CD8-positive, alpha-beta memory T cell (primary cell): ENCODE results near the gene ACTRT3. TPM values are rescaled to one million over a fixed set of nuclear protein-coding genes. Genes with fewer than 3 reads are reported as not detected.

Source experiments
- CTCF ChIA-PET: fragments of 350-600 bp; sonication (Branson Sonifier 250); formaldehyde crosslinking; loops from one replicate; lab custom pipeline; 2021; ENCODE audit warnings: antibody characterized with exemption; lab: Charles Lee
- POLR2A ChIA-PET: fragments of 350-600 bp; sonication (Branson Sonifier 250); formaldehyde crosslinking; loops from one replicate; lab custom pipeline; 2021; ENCODE audit warnings: antibody characterized with exemption; lab: Charles Lee
- DNase-seq, 5 donors: peaks; one replicate each; pipeline versions ENCODE4 v3.0.0 to v3.0.0-alpha.2; 2020 to 2022; ENCODE audit warnings: mixed read lengths in 1 of 5
- H3K27ac ChIP-seq: one replicate; pipeline ENCODE4 v1.7.0; 2013; ENCODE audit warnings: low read depth, mild to moderate bottlenecking, low read length, moderate library complexity
- H3K27me3 ChIP-seq: 2 replicates; pipeline ENCODE4 v1.7.0; 2013; ENCODE audit warnings: low read length, mild to moderate bottlenecking; ENCODE audit not compliant: insufficient read depth, poor library complexity, severe bottlenecking
- H3K36me3 ChIP-seq: 2 replicates; pipeline ENCODE4 v1.7.0; 2013; ENCODE audit warnings: mild to moderate bottlenecking, low read length, moderate library complexity; ENCODE audit not compliant: insufficient read depth
- H3K4me1 ChIP-seq: 2 replicates; pipeline ENCODE4 v1.7.0; 2013; ENCODE audit warnings: mild to moderate bottlenecking, low read length, moderate library complexity; ENCODE audit not compliant: insufficient read depth
- H3K4me3 ChIP-seq: 2 replicates; pipeline ENCODE4 v1.7.0; 2013; ENCODE audit warnings: mild to moderate bottlenecking, low read length
- H3K9me3 ChIP-seq: 2 replicates; pipeline ENCODE4 v1.7.0; 2013; ENCODE audit warnings: mild to moderate bottlenecking, low read length
- H3K27ac Mint-ChIP-seq, 8 donors: one replicate each; pipeline ENCODE4 v1.8.0; 2020 to 2021; ENCODE audit warnings: mixed read lengths in 8 of 8, mild to moderate bottlenecking in 6 of 8, inconsistent platforms in 3 of 8, moderate library complexity in 3 of 8
- H3K27me3 Mint-ChIP-seq, 2 donors: one replicate each; pipeline ENCODE4 v1.8.0; 2020 to 2021; ENCODE audit warnings: mixed read lengths in 2 of 2, mild to moderate bottlenecking in 1 of 2, moderate library complexity in 1 of 2
- H3K36me3 Mint-ChIP-seq, 3 donors: one replicate each; pipeline ENCODE4 v1.8.0; 2020 to 2021; ENCODE audit warnings: mixed read lengths in 3 of 3, inconsistent platforms in 1 of 3, mild to moderate bottlenecking in 1 of 3
- H3K4me1 Mint-ChIP-seq, 3 donors: one replicate each; pipeline ENCODE4 v1.8.0; 2020 to 2021; ENCODE audit warnings: mixed read lengths in 3 of 3, inconsistent platforms in 1 of 3, mild to moderate bottlenecking in 1 of 3
- H3K4me3 Mint-ChIP-seq, 7 donors: one replicate each; pipeline ENCODE4 v1.8.0; 2020 to 2021; ENCODE audit warnings: mixed read lengths in 7 of 7, mild to moderate bottlenecking in 6 of 7, moderate library complexity in 4 of 7, inconsistent platforms in 2 of 7
- H3K9me3 Mint-ChIP-seq, 5 donors: one replicate each; pipeline ENCODE4 v1.8.0; 2020 to 2022; ENCODE audit warnings: mixed read lengths in 5 of 5, mild to moderate bottlenecking in 3 of 5, moderate library complexity in 2 of 5, inconsistent platforms in 1 of 5
- polyA plus RNA-seq: library from polyadenylated mRNA; unstranded; fragments of 300-500 nt; fragmentation: Illumina TruSeq; gene quantifications from one replicate; pipeline ENCODE4 v1.2.3, GENCODE V29; 2021
- total RNA-seq, 2 experiments: library from RNA; stranded (reverse); gene quantifications; one replicate each; pipeline ENCODE4 v1.2.3, GENCODE V29; 2021

The ACTRT3 gene
- total and polyA plus RNA-seq, 3 experiments from 2014 or later, result 0.20 to 2.6 (median 2.5) TPM

DNA sequence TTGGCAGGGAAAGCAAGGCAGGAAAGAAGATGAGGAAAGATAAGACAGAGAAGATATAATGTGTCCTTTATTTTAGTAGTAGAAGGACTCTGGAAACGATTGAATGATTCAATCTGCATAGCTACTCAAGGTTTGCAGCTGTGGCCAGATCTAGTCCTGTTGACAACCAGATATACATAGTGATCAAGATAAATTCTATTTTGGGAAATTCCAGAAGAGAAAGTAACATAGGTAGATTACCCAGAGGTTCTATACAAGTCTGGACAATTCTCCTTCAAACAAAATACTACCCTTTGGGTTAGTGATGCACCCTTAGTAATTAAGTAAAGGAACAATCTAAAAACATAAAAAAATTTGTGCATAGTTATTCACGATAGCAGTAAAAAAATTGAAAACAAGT lies 13.9 kb downstream of the ACTRT3 start:
- H3K9me3 Mint-ChIP-seq, result no peaks in the 10 kb centered on the region
- no peak overlapping the region for H3K4me3 ChIP-seq
- CTCF ChIA-PET, result no interaction called here
- H3K27me3 ChIP-seq, result no peaks in the 10 kb centered on the region
- POLR2A ChIA-PET, result no interaction called here
- no peaks in the 10 kb centered on the region for H3K36me3 Mint-ChIP-seq
- H3K36me3 ChIP-seq, result no peaks in the 10 kb centered on the region
- peaks cover 15% of the 10 kb centered on the region for H3K4me1 ChIP-seq
- peaks cover 12 to 15% (median 14%) of the 10 kb centered on the region in 3 donors for H3K4me1 Mint-ChIP-seq
- no peak for DNase-seq
- H3K27ac Mint-ChIP-seq, result no peak overlapping the region
- H3K4me3 Mint-ChIP-seq, result no peak overlapping the region
- no peaks in the 10 kb centered on the region for H3K9me3 ChIP-seq
- H3K27me3 Mint-ChIP-seq, result peaks cover 5 to 11% of the 10 kb centered on the region in 2 donors
- no peak overlapping the region for H3K27ac ChIP-seq

- ChIA-PET POLR2A (no interaction called here), CTCF (no interaction called here)
- H3K36me3 ChIP-seq, result no peaks in the 10 kb centered on the region
- Mint-ChIP-seq H3K27ac (no peak overlapping the region), H3K27me3 (peaks cover 6 to 16% of the 10 kb centered on the region in 2 donors), H3K4me1 (peaks cover 12 to 13% (median 13%) of the 10 kb centered on the region in 3 donors), H3K36me3 (no peaks in the 10 kb centered on the region), H3K4me3 (no peak overlapping the region), H3K9me3 (no peaks in the 10 kb centered on the region)
- no peaks in the 10 kb centered on the region for H3K9me3 ChIP-seq
- no peaks in the 10 kb centered on the region for H3K27me3 ChIP-seq
- DNase-seq, result no peak
- H3K27ac ChIP-seq, result no peak overlapping the region
- no peak overlapping the region for H3K4me3 ChIP-seq
- H3K4me1 ChIP-seq, result peaks cover 15% of the 10 kb centered on the region
Measured at GRCh38 chr3:169754711-169755110, 14.7 kb downstream of the ACTRT3 start.

DNA sequence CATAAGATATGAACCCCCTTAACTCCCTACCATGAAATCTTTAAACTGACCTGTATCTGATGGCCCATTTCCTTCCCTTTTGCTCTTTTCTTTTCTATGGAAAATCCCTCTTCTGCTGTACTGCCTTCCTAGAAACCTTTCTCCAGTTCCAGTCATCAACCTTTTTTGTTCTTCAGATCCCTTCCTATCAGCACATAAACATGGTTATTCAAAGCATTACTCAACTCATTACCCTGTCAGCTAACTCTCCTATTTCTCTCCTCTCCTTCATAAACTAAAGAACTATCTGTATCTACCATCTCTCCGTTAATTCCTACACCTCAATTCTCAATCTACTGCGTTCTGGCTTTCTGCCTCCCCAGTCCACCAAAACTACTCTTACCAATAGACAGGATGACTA lies 17.5 kb downstream of the ACTRT3 start:
- CTCF ChIA-PET, result interaction anchor here (2.3 kb wide), 1 partner anchor 11 kb away, joined by 7 read pairs; no protein-coding TSS in a partner anchor

GRCh38 chr3:169750665-169751064 lies 18.7 kb downstream of the ACTRT3 start:
- Histone ChIP-seq H3K4me3 (no peak overlapping the region), H3K27ac (no peak overlapping the region), H3K27me3 (no peaks in the 10 kb centered on the region), H3K36me3 (no peaks in the 10 kb centered on the region), H3K4me1 (no peaks in the 10 kb centered on the region), H3K9me3 (no peaks in the 10 kb centered on the region)
- H3K4me1 Mint-ChIP-seq, result no peaks in the 10 kb centered on the region
- no peak for DNase-seq
- CTCF ChIA-PET, result no interaction called here
- H3K27me3 Mint-ChIP-seq, result peaks cover 18 to 53% of the 10 kb centered on the region in 2 donors
- POLR2A ChIA-PET, result no interaction called here
- no peak overlapping the region for H3K4me3 Mint-ChIP-seq
- no peak overlapping the region for H3K27ac Mint-ChIP-seq
- no peaks in the 10 kb centered on the region for H3K9me3 Mint-ChIP-seq
- no peaks in the 10 kb centered on the region for H3K36me3 Mint-ChIP-seq

More for the DNA sequence above, 17.5 kb downstream of the ACTRT3 start:
- H3K9me3 ChIP-seq, result no peaks in the 10 kb centered on the region
- no peaks in the 10 kb centered on the region for H3K27me3 ChIP-seq
- H3K4me1 Mint-ChIP-seq, result no peaks in the 10 kb centered on the region
- no peaks in the 10 kb centered on the region for H3K4me1 ChIP-seq
- POLR2A ChIA-PET, result interaction anchor here (0.7 kb wide), 1 partner anchor 1085 kb away, joined by 3 read pairs; no protein-coding TSS in a partner anchor
- H3K36me3 Mint-ChIP-seq, result no peaks in the 10 kb centered on the region
- no peak overlapping the region for H3K4me3 Mint-ChIP-seq
- no peaks in the 10 kb centered on the region for H3K36me3 ChIP-seq
- DNase-seq, result no peak
- H3K27me3 Mint-ChIP-seq, result peaks cover 15 to 41% of the 10 kb centered on the region in 2 donors
- H3K4me3 ChIP-seq, result no peak overlapping the region
- H3K27ac Mint-ChIP-seq, result no peak overlapping the region
- no peak overlapping the region for H3K27ac ChIP-seq
- H3K9me3 Mint-ChIP-seq, result no peaks in the 10 kb centered on the region

DNA sequence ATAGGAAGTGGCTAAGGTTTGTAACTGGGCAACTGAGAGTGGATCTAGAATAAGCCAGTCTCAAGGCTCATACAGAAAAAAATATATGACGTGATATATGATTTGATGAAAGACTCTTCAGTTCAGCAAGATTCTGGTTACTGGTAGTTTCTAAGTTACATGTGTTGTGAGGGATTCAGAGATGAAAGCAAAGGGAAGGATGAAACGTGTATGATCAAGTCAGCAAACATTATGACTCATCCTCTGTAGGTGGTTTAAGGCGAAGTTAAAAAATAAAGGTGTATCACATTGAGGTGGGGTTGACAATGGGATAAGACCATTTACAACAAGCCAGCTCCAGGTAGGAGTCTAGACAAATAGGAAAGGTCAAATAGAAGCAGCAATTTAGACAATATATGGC lies 20.7 kb downstream of the ACTRT3 start:
- H3K27ac ChIP-seq, result no peak overlapping the region
- Mint-ChIP-seq H3K4me3 (no peak overlapping the region), H3K36me3 (no peaks in the 10 kb centered on the region), H3K27ac (no peak overlapping the region), H3K9me3 (no peaks in the 10 kb centered on the region), H3K4me1 (no peaks in the 10 kb centered on the region), H3K27me3 (peaks cover 18 to 57% of the 10 kb centered on the region in 2 donors)
- no peak overlapping the region for H3K4me3 ChIP-seq
- ChIA-PET POLR2A (no interaction called here), CTCF (no interaction called here)
- H3K27me3 ChIP-seq, result no peaks in the 10 kb centered on the region
- no peaks in the 10 kb centered on the region for H3K4me1 ChIP-seq
- H3K36me3 ChIP-seq, result no peaks in the 10 kb centered on the region
- no peaks in the 10 kb centered on the region for H3K9me3 ChIP-seq
- DNase-seq, result no peak

DNA sequence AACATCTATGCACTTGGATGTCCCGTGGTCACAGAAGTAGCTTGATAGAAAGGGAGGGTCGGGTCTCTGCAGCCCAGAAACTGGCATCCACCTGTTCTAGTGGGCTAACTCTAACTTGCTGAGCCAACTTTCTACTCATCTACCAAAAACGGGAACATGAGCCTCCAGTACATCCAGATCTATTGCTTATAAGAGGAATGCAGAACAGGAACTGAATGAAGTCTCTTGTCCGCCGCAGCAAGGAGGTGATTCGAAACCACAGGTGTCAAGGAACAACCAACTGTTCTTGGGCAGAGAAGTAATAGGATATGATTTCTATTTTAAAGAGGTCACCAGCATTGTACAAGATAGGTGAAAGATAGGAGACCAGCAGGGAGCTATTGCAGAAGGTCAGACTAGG lies 22.4 kb downstream of the ACTRT3 start:
- Histone ChIP-seq H3K27ac (no peak overlapping the region), H3K4me1 (no peaks in the 10 kb centered on the region), H3K27me3 (no peaks in the 10 kb centered on the region), H3K36me3 (no peaks in the 10 kb centered on the region), H3K9me3 (no peaks in the 10 kb centered on the region), H3K4me3 (no peak overlapping the region)
- Mint-ChIP-seq H3K27me3 (peaks cover 15 to 52% of the 10 kb centered on the region in 2 donors), H3K4me1 (no peaks in the 10 kb centered on the region), H3K4me3 (no peak overlapping the region), H3K27ac (no peak overlapping the region), H3K9me3 (no peaks in the 10 kb centered on the region), H3K36me3 (no peaks in the 10 kb centered on the region)
- no peak for DNase-seq
- POLR2A ChIA-PET, result no interaction called here
- CTCF ChIA-PET, result no interaction called here

GRCh38 chr3:169744366-169745054 lies 24.9 kb downstream of the ACTRT3 start:
- Histone ChIP-seq H3K4me3 (no peak overlapping the region), H3K36me3 (no peaks in the 10 kb centered on the region), H3K4me1 (no peaks in the 10 kb centered on the region), H3K27me3 (no peaks in the 10 kb centered on the region), H3K27ac (no peak overlapping the region), H3K9me3 (no peaks in the 10 kb centered on the region)
- Mint-ChIP-seq H3K27ac (no peak overlapping the region), H3K9me3 (no peaks in the 10 kb centered on the region), H3K4me1 (no peaks in the 10 kb centered on the region), H3K27me3 (peaks cover 11 to 50% of the 10 kb centered on the region in 2 donors), H3K4me3 (no peak overlapping the region), H3K36me3 (no peaks in the 10 kb centered on the region)
- DNase-seq, result no peak
- POLR2A ChIA-PET, result interaction anchor here (0.7 kb wide), 1 partner anchor 351 kb away, joined by 5 read pairs; no protein-coding TSS in a partner anchor
- CTCF ChIA-PET, result no interaction called here

GRCh38 chr3:169739067-169739466 lies 30.3 kb downstream of the ACTRT3 start:
- ChIA-PET POLR2A (no interaction called here), CTCF (no interaction called here)
- Mint-ChIP-seq H3K27me3 (peaks cover 10 to 39% of the 10 kb centered on the region in 2 donors), H3K4me3 (no peak overlapping the region), H3K4me1 (no peaks in the 10 kb centered on the region), H3K27ac (no peak overlapping the region), H3K36me3 (peaks cover 0 to 8% (median 0%) of the 10 kb centered on the region in 3 donors), H3K9me3 (peaks cover 8 to 27% (median 14%) of the 10 kb centered on the region in 5 donors)
- no peak overlapping the region for H3K27ac ChIP-seq
- no peak overlapping the region for H3K4me3 ChIP-seq
- no peaks in the 10 kb centered on the region for H3K27me3 ChIP-seq
- H3K9me3 ChIP-seq, result no peaks in the 10 kb centered on the region
- H3K4me1 ChIP-seq, result no peaks in the 10 kb centered on the region
- no peaks in the 10 kb centered on the region for H3K36me3 ChIP-seq
- DNase-seq, result no peak
